C4-2B (cell line): ENCODE measurements around the gene GRN.

Source experiments
- CTCF ChIP-seq: fragments of 450-650 bp; conservative IDR thresholded peaks from 2 replicates; pipeline ENCODE4 v1.5.1; 2017; ENCODE audit warnings: mild to moderate bottlenecking
- ZFX ChIP-seq: fragments of 450-650 bp; IDR thresholded peaks from 2 replicates; pipeline ENCODE4 v1.6.1; 2017

- TF ChIP-seq CTCF (no peak), ZFX (no peak)
Observed at GRCh38 chr17:44394833-44395232, 49.7 kb downstream of the GRN start.
